Measurements from ENCODE around the gene SNRPB.
A peak's percentile ranks its signal among the peaks of the same experiment; 100 is the strongest.
"Not testable (repeated sequence)": the region's sequence is repeated elsewhere in the genome, so short reads cannot be mapped to it uniquely, and the experiment has no call there.

The SNRPB gene

GRCh38 chr20:2470423-2471193 is at the start of gene SNRPB:
SNRPB (minus strand) TSS chr20:2470789; CDS start chr20:2470690, 99 bp downstream.
- DNase-seq (ENCODE audit: low read depth) = peak; percentile 99

GRCh38 chr20:2519115-2519809 is 48.7 kb upstream of the SNRPB start:
- DNase-seq (ENCODE audit: low read depth) = peak; percentile 14

GRCh38 chr20:2518558-2518957 is 48.0 kb upstream of the SNRPB start:
- no peak for DNase-seq (ENCODE audit: low read depth)

- DNase-seq (ENCODE audit: low read depth) = no peak
Observed at GRCh38 chr20:2518096-2518495, 47.5 kb upstream of the SNRPB start.

GRCh38 chr20:2516399-2516798 is 45.8 kb upstream of the SNRPB start:
- no peak for DNase-seq (ENCODE audit: low read depth)

GRCh38 chr20:2515203-2515602 is 44.6 kb upstream of the SNRPB start:
- DNase-seq (ENCODE audit: low read depth) = no peak

GRCh38 chr20:2509794-2510193 is 39.2 kb upstream of the SNRPB start:
- DNase-seq (ENCODE audit: low read depth) = no peak

- DNase-seq (ENCODE audit: low read depth) = no peak
Observed at GRCh38 chr20:2509468-2509781, 38.8 kb upstream of the SNRPB start.

GRCh38 chr20:2508631-2509467 is 38.3 kb upstream of the SNRPB start, which contains the start of gene ZNF343:
ZNF343 (minus strand) TSS chr20:2508915; CDS start chr20:2493895, 15,020 bp downstream.
- peak; percentile 77 for DNase-seq (ENCODE audit: low read depth)

GRCh38 chr20:2507875-2508630 is 37.5 kb upstream of the SNRPB start:
- no peak for DNase-seq (ENCODE audit: low read depth)

- DNase-seq (ENCODE audit: low read depth) = no peak
Observed at GRCh38 chr20:2507464-2507863, 36.9 kb upstream of the SNRPB start.

- DNase-seq (ENCODE audit: low read depth) = not testable (repeated sequence)
Observed at GRCh38 chr20:2506426-2506825, 35.8 kb upstream of the SNRPB start.

GRCh38 chr20:2504803-2505202 is 34.2 kb upstream of the SNRPB start:
- not testable (repeated sequence) for DNase-seq (ENCODE audit: low read depth)

- not testable (repeated sequence) for DNase-seq (ENCODE audit: low read depth)
Observed at GRCh38 chr20:2502808-2503384, 32.3 kb upstream of the SNRPB start.

GRCh38 chr20:2485661-2486060 is 15.1 kb upstream of the SNRPB start:
- DNase-seq (ENCODE audit: low read depth) = no peak

GRCh38 chr20:2485080-2485479 is 14.5 kb upstream of the SNRPB start:
- DNase-seq (ENCODE audit: low read depth) = no peak

- no peak for DNase-seq (ENCODE audit: low read depth)
Observed at GRCh38 chr20:2483504-2483903, 12.9 kb upstream of the SNRPB start.

- DNase-seq (ENCODE audit: low read depth) = no peak
Observed at GRCh38 chr20:2480381-2480780, 9.8 kb upstream of the SNRPB start.

GRCh38 chr20:2476742-2477615 is 6.4 kb upstream of the SNRPB start:
- no peak for DNase-seq (ENCODE audit: low read depth)

All from amniotic epithelial cell (primary cell).